OCI-LY7 (cell line): ENCODE data around the gene KIAA0513. TPM values are rescaled to one million over a fixed set of nuclear protein-coding genes. Genes with fewer than 3 reads are reported as not detected.

Experiments
- BruUV-seq: library from RNA; stranded (reverse); fragments of 400-500 nt; replicated peaks from 2 replicates; lab custom pipeline; 2021; lab: Mats Ljungman, UMichigan
- CTCF ChIA-PET: fragments of 300-600 bp; sonication (Branson Sonifier 250); formaldehyde crosslinking; loops from one replicate; lab custom pipeline; 2022; ENCODE audit warnings: antibody characterized with exemption; ENCODE audit not compliant: unreplicated experiment; lab: Charles Lee
- POLR2A ChIA-PET: fragments of 300-600 bp; sonication (Branson Sonifier 250); formaldehyde crosslinking; loops from one replicate; lab custom pipeline; 2022; ENCODE audit warnings: antibody characterized with exemption; lab: Charles Lee
- DNase-seq: peaks from one replicate; pipeline ENCODE4 v3.0.0-alpha.2; 2015; ENCODE audit warnings: low spot score
- H2AFZ ChIP-seq: fragments of 200-600 bp; sonication (generic), shearing (Covaris generic); 2 replicates; pipeline ENCODE4 v1.6.1; 2014; ENCODE audit warnings: mild to moderate bottlenecking, antibody characterized with exemption, low read length, moderate library complexity
- H3K27ac ChIP-seq: fragments of 200-600 bp; sonication (generic); 2 replicates; pipeline ENCODE4 v1.5.1; 2014; ENCODE audit warnings: mixed run types, low read depth, mild to moderate bottlenecking, moderate library complexity, low read length, inconsistent platforms; ENCODE audit not compliant: poor library complexity, severe bottlenecking
- H3K36me3 ChIP-seq: fragments of 200-600 bp; sonication (generic); 2 replicates; pipeline ENCODE4 v1.6.1; 2014; ENCODE audit warnings: mild to moderate bottlenecking, antibody characterized with exemption, low read length, moderate library complexity, mixed read lengths; ENCODE audit not compliant: insufficient read depth
- H3K4me1 ChIP-seq: fragments of 200-600 bp; sonication (generic); 2 replicates; pipeline ENCODE4 v1.5.1; 2014; ENCODE audit warnings: mild to moderate bottlenecking, low read length; ENCODE audit not compliant: insufficient read depth, poor library complexity, severe bottlenecking
- H3K4me2 ChIP-seq: fragments of 200-600 bp; sonication (generic); 2 replicates; pipeline ENCODE4 v1.6.1; 2014; ENCODE audit warnings: mild to moderate bottlenecking, low read length
- H3K4me3 ChIP-seq: fragments of 200-600 bp; sonication (generic); 2 replicates; pipeline ENCODE4 v1.5.1; 2014; ENCODE audit warnings: mild to moderate bottlenecking, low read depth, low read length; ENCODE audit not compliant: poor library complexity, severe bottlenecking
- H3K79me2 ChIP-seq: fragments of 200-600 bp; sonication (generic); 2 replicates; pipeline ENCODE4 v1.6.1; 2016; ENCODE audit warnings: low read depth, mild to moderate bottlenecking, low read length, moderate library complexity, mixed read lengths; ENCODE audit not compliant: insufficient read depth
- H3K9me2 ChIP-seq: fragments of 200-600 bp; sonication (generic); 2 replicates; pipeline ENCODE4 v1.6.1; 2016; ENCODE audit warnings: mild to moderate bottlenecking, low read length, mixed read lengths; ENCODE audit not compliant: insufficient read depth
- H3K9me3 ChIP-seq: fragments of 200-600 bp; sonication (generic); 2 replicates; pipeline ENCODE4 v1.6.1; 2014; ENCODE audit warnings: mild to moderate bottlenecking, mixed run types, low read length, mixed read lengths
- H4K20me1 ChIP-seq: fragments of 200-600 bp; sonication (generic); 2 replicates; pipeline ENCODE4 v1.6.1; 2014; ENCODE audit warnings: mild to moderate bottlenecking, antibody characterized with exemption, low read length, moderate library complexity, mixed read lengths; ENCODE audit not compliant: insufficient read depth
- EZH2phosphoT487 ChIP-seq: fragments of 200-600 bp; sonication (generic); IDR thresholded peaks from 2 replicates; pipeline ENCODE4 v1.6.1; 2018; ENCODE audit warnings: low read depth, borderline replicate concordance, mild to moderate bottlenecking, mixed run types, antibody characterized with exemption, low read length, moderate library complexity, mixed read lengths
- intact Hi-C: fragments of 100-400 bp; cut with micrococcal nuclease; formaldehyde crosslinking; loops from one replicate; pipeline ENCODE4 v1.10.0; 2022; ENCODE audit not compliant: unreplicated experiment
- total RNA-seq, 2 experiments: library from RNA; depleted of rRNA in 1 of 2; stranded (reverse); fragments of >200 nt in 1 of 2; shearing (Covaris generic) in 1 of 2; gene quantifications; 2 replicates each; pipeline ENCODE4 v1.2.3, GENCODE V29; 2014 to 2022
- TF ChIP-seq, protein P1 (sequence below): fragments of 200-600 bp; sonication (generic); conservative IDR thresholded peaks from 2 replicates; pipeline ENCODE4 v1.5.1; 2014; ENCODE audit warnings: mild to moderate bottlenecking, antibody characterized with exemption, low read length, moderate library complexity, mixed read lengths

KIAA0513 gene
- total RNA-seq, 2 experiments from 2014 or later = 0.88 to 4.8 TPM

DNA sequence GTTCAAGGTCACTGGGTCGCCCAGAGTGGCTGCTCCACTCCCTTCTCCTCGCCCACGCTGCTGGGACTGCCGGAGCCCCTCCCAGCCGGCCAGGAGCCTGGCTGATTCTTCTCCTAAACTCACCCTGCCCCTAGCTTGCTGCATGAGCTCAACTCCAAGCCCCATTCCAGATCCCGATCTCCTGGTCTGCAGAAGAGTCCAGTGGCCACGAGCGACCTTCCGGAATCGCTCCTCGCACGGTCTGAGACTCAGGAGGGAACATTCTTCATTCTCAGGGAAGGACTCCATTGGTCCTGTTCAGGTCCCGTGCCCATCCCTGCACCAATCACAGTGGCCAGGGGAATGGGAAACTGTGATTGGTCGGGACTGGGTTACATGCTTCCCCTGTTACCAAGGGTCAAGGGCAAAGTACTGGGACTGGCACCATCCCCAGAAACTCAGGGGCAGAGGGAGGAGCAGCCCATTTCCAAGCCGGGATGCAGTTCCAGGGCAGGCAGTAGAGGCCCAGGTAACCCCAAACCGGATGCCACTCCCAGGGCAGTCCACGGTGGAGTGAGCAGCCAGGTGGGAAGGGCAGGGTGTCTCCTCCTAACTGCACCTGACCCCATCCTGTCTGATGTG lies 109.2 kb downstream of the KIAA0513 start:
- no peaks in the 10 kb centered on the region for H3K9me3 ChIP-seq
- H3K4me1 ChIP-seq = peaks cover 9% of the 10 kb centered on the region
- POLR2A ChIA-PET = no interaction called here
- no peaks in the 10 kb centered on the region for H3K36me3 ChIP-seq
- TF ChIP-seq, protein P1, sequence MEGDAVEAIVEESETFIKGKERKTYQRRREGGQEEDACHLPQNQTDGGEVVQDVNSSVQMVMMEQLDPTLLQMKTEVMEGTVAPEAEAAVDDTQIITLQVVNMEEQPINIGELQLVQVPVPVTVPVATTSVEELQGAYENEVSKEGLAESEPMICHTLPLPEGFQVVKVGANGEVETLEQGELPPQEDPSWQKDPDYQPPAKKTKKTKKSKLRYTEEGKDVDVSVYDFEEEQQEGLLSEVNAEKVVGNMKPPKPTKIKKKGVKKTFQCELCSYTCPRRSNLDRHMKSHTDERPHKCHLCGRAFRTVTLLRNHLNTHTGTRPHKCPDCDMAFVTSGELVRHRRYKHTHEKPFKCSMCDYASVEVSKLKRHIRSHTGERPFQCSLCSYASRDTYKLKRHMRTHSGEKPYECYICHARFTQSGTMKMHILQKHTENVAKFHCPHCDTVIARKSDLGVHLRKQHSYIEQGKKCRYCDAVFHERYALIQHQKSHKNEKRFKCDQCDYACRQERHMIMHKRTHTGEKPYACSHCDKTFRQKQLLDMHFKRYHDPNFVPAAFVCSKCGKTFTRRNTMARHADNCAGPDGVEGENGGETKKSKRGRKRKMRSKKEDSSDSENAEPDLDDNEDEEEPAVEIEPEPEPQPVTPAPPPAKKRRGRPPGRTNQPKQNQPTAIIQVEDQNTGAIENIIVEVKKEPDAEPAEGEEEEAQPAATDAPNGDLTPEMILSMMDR = no peak
- no peak for TF ChIP-seq EZH2phosphoT487
- H3K9me2 ChIP-seq = no peaks in the 10 kb centered on the region
- H3K4me2 ChIP-seq = no peak overlapping the region
- H3K79me2 ChIP-seq = no peaks in the 10 kb centered on the region
- no peak for DNase-seq
- H2AFZ ChIP-seq = no peak overlapping the region
- CTCF ChIA-PET = interaction anchor here (1.4 kb wide), 1 partner anchor 9 kb away, joined by 3 read pairs; no protein-coding TSS in a partner anchor
- no peak overlapping the region for H3K27ac ChIP-seq
- BruUV-seq = no TSS peak
- H3K4me3 ChIP-seq = no peak overlapping the region
- no peaks in the 10 kb centered on the region for H4K20me1 ChIP-seq
- intact Hi-C loops = no loop called here

GRCh38 chr16:85137323-85138072 lies 109.9 kb downstream of the KIAA0513 start:
- no peak overlapping the region for H3K27ac ChIP-seq
- no TSS peak for BruUV-seq
- H3K4me1 ChIP-seq = peaks cover 9% of the 10 kb centered on the region
- H3K4me2 ChIP-seq = no peak overlapping the region
- no peaks in the 10 kb centered on the region for H3K36me3 ChIP-seq
- no peaks in the 10 kb centered on the region for H3K9me2 ChIP-seq
- H3K4me3 ChIP-seq = no peak overlapping the region
- no peak for DNase-seq
- TF ChIP-seq, protein P1 = no peak
- no peak for TF ChIP-seq EZH2phosphoT487
- H4K20me1 ChIP-seq = no peaks in the 10 kb centered on the region
- no peaks in the 10 kb centered on the region for H3K9me3 ChIP-seq
- POLR2A ChIA-PET = no interaction called here
- H3K79me2 ChIP-seq = no peaks in the 10 kb centered on the region
- no peak overlapping the region for H2AFZ ChIP-seq
- CTCF ChIA-PET = interaction anchor here (1.4 kb wide), 1 partner anchor 8 kb away, joined by 3 read pairs; no protein-coding TSS in a partner anchor
- intact Hi-C loops = no loop called here
